Neutrophil (primary cell): ENCODE results near the gene VEGFD.

Source experiments
- H3K27ac ChIP-seq: fragments of 200-600 bp; sonication (generic); 2 replicates; pipeline ENCODE4 v1.5.1; 2016; ENCODE audit warnings: mild to moderate bottlenecking, moderate library complexity
- H3K27me3 ChIP-seq: fragments of 200-600 bp; sonication (generic); 2 replicates; pipeline ENCODE4 v1.6.0; 2016; ENCODE audit warnings: mild to moderate bottlenecking
- H3K36me3 ChIP-seq: fragments of 200-600 bp; sonication (generic); 2 replicates; pipeline ENCODE4 v1.5.1; 2017
- H3K4me1 ChIP-seq, 2 experiments: fragments of 200-600 bp in 1 of 2; sonication (generic) in 1 of 2; 1 replicate in 1 of 2; 2 replicates in 1 of 2; pipeline versions ENCODE4 v1.5.1 to v1.6.1; 2013 to 2016; ENCODE audit warnings: low read depth in 1 of 2, low read length in 1 of 2, mild to moderate bottlenecking in 1 of 2, moderate library complexity in 1 of 2; ENCODE audit not compliant: control insufficient read depth in 1 of 2, insufficient read depth in 1 of 2
- H3K4me3 ChIP-seq, 2 experiments: fragments of 200-600 bp in 1 of 2; sonication (generic) in 1 of 2; 1 replicate in 1 of 2; 2 replicates in 1 of 2; pipeline ENCODE4 v1.5.1; 2013 to 2016; ENCODE audit warnings: low read depth in 1 of 2, low read length in 1 of 2, mild to moderate bottlenecking in 1 of 2, moderate library complexity in 1 of 2
- H3K9me3 ChIP-seq: fragments of 200-600 bp; sonication (generic); 2 replicates; pipeline ENCODE4 v1.5.1; 2016
- TF ChIP-seq, protein P1 (sequence below): fragments of 200-600 bp; sonication (generic); IDR thresholded peaks from 2 replicates; pipeline ENCODE4 v1.5.1; 2016; ENCODE audit warnings: antibody characterized with exemption

Gene VEGFD

DNA sequence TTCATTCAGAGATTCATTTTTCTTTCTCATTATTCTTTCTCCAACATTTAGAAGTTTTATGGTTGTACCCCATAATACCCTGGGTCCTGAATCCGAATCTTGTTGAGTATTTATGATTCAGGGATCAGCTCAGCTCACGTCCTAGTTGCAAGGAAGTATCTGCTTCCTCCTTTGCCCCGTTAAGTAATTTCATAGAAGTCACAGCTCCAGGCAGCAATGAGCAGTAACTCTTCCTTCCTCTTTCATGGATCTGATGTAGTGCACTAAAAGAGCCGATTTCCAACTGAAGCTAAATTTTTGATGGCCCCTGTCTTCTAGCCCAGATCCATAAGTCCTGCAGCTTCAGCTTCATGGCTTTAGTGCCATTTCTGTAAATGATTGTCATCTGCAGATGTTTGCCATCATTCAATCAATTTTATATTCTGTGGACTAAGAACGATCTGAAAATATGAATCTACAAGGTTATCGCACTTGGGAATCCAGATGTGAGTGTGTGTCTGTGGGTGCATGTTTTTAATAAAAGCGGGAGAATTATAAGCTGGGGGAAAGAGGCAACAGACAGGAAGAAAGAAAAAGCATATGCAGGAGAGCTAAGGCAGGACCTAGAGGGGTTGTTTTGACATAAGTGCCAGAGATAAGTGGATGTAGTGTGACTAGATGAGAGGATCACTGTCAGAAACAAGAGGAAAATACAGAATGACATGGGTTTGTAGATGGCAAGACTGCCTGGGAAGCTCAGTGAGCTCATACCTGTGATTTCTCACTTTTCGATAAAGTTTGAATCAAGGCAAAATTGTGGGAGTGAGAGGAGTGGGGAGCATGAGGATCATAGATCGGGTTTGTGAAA lies 17.5 kb downstream of the VEGFD start:
- no peaks in the 10 kb centered on the region for H3K36me3 ChIP-seq
- no peaks in the 10 kb centered on the region for H3K9me3 ChIP-seq
- TF ChIP-seq, protein P1, sequence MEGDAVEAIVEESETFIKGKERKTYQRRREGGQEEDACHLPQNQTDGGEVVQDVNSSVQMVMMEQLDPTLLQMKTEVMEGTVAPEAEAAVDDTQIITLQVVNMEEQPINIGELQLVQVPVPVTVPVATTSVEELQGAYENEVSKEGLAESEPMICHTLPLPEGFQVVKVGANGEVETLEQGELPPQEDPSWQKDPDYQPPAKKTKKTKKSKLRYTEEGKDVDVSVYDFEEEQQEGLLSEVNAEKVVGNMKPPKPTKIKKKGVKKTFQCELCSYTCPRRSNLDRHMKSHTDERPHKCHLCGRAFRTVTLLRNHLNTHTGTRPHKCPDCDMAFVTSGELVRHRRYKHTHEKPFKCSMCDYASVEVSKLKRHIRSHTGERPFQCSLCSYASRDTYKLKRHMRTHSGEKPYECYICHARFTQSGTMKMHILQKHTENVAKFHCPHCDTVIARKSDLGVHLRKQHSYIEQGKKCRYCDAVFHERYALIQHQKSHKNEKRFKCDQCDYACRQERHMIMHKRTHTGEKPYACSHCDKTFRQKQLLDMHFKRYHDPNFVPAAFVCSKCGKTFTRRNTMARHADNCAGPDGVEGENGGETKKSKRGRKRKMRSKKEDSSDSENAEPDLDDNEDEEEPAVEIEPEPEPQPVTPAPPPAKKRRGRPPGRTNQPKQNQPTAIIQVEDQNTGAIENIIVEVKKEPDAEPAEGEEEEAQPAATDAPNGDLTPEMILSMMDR = no peak
- H3K27me3 ChIP-seq = no peaks in the 10 kb centered on the region
- peak overlapping the region; percentile 79 for H3K27ac ChIP-seq
- peak overlapping the region; percentile 36 to 47 for H3K4me3 ChIP-seq
- H3K4me1 ChIP-seq = peaks cover 36 to 37% of the 10 kb centered on the region in 2 experiments

DNA sequence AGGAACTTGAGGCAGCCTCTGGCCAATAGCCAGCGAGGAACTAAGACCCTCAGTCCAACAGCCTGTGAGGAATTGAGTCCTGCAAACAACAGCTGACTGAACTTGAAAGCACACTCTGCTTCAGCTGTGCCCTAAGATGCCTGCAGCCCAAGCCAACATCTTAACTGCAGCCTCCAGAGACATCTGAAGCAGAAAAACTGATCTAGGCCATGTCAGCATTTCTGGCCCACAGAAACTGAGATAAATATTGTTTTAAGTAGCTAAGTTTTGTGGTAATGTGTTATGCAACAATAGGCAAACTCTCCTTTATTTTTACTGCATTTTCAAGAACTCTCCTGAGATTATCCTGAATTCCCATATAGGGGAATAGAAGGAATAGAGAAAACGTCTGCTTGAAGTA lies 24.5 kb downstream of the VEGFD start:
- no peaks in the 10 kb centered on the region for H3K9me3 ChIP-seq
- no peak overlapping the region for H3K4me3 ChIP-seq
- H3K27me3 ChIP-seq = no peaks in the 10 kb centered on the region
- TF ChIP-seq, protein P1 = no peak
- H3K36me3 ChIP-seq = no peaks in the 10 kb centered on the region
- no peak overlapping the region for H3K27ac ChIP-seq
- H3K4me1 ChIP-seq = peaks cover 0 to 4% of the 10 kb centered on the region in 2 experiments

DNA sequence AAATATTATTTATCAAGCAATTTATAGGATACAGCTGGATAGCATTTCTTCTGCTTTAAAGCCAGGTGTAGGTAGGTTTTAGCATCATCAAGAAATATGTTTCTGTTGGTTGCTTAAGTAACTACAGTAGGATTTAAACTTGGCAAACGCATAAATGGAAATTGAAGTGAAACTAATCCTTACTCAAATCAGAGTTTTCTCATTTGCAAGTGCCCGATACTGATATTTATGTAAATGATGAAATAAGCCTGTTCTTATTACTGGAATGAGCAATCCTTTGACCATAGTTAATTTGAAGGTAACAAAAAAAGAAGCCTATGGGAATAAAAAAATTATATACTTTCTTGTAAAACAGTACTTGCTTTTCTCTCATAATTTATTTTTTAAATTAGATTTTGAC lies 25.7 kb downstream of the VEGFD start:
- Histone ChIP-seq H3K4me3 (no peak overlapping the region), H3K27ac (no peak overlapping the region), H3K9me3 (no peaks in the 10 kb centered on the region), H3K36me3 (no peaks in the 10 kb centered on the region), H3K27me3 (no peaks in the 10 kb centered on the region), H3K4me1 (peaks cover 0 to 4% of the 10 kb centered on the region in 2 experiments)
- TF ChIP-seq, protein P1 = no peak

DNA sequence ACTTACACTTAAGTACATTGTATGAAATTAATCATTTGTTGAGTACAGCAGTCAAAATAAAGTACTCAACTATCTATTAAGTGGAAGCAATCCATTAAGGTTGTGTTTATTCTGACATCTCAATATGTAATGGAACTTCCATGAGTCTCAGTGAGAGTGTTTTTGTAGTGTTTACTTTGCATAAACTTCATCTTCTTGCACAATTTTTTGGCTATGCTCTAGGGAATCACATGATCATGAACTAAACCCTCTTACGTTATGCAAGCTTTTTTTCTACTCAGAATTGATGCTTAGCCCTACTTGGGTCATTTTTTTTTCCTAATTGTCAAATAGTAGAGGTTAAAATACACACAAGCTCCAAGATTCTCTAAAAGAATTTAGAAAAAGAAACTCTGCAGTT lies 27.8 kb downstream of the VEGFD start:
- no peaks in the 10 kb centered on the region for H3K9me3 ChIP-seq
- peaks cover 0 to 4% of the 10 kb centered on the region in 2 experiments for H3K4me1 ChIP-seq
- H3K27me3 ChIP-seq = no peaks in the 10 kb centered on the region
- no peak overlapping the region for H3K27ac ChIP-seq
- no peak overlapping the region for H3K4me3 ChIP-seq
- no peaks in the 10 kb centered on the region for H3K36me3 ChIP-seq
- TF ChIP-seq, protein P1 = no peak

DNA sequence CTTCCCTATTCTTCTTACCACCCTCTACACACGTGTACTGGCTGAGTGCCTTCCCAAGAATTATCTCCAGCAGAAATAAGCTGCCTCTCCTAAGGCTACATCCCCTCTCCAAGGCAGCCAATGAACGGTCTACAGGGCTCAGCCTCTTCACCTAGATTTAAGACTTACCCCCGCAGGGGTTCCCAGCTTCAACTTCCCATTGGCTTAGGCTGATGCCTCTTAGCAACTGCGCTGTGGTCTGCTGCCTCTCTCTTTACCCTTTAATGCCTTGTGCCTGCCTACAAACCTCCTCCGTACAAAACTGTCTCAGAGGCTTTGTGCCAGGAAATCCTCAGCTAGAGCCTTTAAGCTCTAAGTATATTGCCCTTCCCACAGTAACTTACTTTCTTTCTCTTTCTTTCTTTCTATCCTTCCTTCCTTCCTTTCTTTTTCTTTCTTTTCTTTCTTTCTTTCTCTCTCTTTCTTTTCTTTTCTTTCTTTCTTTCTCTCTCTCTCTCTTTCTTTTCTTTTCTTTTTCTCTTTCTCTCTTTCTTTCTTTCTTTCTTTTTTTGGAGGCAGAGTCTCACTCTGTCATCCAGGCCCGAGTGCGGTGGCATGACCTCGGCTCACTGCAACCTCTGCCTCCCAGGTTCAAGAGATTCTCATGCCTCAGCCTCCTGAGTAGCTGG lies 33.8 kb downstream of the VEGFD start:
- TF ChIP-seq, protein P1 = no peak
- peaks cover 10 to 13% of the 10 kb centered on the region in 2 experiments for H3K4me1 ChIP-seq
- H3K27ac ChIP-seq = no peak overlapping the region
- H3K36me3 ChIP-seq = no peaks in the 10 kb centered on the region
- no peaks in the 10 kb centered on the region for H3K9me3 ChIP-seq
- no peaks in the 10 kb centered on the region for H3K27me3 ChIP-seq
- no peak overlapping the region for H3K4me3 ChIP-seq
